SHP77 (cell line): ENCODE data around the gene PARP6.
A peak's percentile ranks its signal among the peaks of the same experiment; 100 is the strongest.

Experiments
- DNase-seq, 2 experiments: peaks; one replicate each; lab custom pipeline; 2025; lab: John Stamatoyannopoulos, UW

Gene PARP6, protein sequence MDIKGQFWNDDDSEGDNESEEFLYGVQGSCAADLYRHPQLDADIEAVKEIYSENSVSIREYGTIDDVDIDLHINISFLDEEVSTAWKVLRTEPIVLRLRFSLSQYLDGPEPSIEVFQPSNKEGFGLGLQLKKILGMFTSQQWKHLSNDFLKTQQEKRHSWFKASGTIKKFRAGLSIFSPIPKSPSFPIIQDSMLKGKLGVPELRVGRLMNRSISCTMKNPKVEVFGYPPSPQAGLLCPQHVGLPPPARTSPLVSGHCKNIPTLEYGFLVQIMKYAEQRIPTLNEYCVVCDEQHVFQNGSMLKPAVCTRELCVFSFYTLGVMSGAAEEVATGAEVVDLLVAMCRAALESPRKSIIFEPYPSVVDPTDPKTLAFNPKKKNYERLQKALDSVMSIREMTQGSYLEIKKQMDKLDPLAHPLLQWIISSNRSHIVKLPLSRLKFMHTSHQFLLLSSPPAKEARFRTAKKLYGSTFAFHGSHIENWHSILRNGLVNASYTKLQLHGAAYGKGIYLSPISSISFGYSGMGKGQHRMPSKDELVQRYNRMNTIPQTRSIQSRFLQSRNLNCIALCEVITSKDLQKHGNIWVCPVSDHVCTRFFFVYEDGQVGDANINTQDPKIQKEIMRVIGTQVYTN

GRCh38 chr15:72272213-72272996 lies at the start of gene PARP6:
Gene PARP6 (minus strand): TSS chr15:72272554. CDS start chr15:72267477, 5,077 bp downstream.
- DNase-seq, result peak; percentile 94 to 96

- DNase-seq, result peak; percentile 84 to 92
Observed at GRCh38 chr15:72319985-72320671, 47.8 kb upstream of the PARP6 start, which contains the start of gene CELF6. Gene CELF6 (minus strand): TSS chr15:72320157. CDS start chr15:72319874, 283 bp downstream.

- DNase-seq, result peak in 1 of 2 experiments; percentile 37
Observed at GRCh38 chr15:72319360-72319984, 47.1 kb upstream of the PARP6 start.

DNA sequence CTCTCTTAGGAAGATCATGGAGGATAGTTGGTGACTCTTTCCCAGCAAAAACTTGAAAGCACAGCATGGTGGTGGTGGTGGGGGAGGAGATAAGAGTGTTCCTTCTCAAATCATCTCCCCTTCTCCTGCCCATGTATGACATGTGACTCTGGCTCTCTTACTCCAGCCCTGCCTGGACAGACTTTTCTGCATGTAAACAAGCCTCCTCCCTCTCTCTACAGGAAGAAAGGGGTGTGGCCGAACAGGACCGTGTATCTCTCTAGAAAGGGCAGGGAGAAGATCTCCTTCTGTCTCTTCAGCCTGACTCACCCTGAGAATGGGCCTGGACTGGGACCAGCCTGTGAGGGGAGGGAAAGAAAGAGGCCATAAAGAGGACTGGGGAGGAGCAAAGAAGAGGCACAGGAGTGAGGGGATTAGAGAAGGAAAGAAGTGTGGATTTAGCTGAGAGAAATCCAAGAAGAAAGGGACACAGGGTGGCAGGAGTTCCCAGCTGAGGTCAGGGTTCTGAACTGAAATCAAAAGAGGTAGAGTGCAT lies 46.1 kb upstream of the PARP6 start:
- DNase-seq, result no peak

DNA sequence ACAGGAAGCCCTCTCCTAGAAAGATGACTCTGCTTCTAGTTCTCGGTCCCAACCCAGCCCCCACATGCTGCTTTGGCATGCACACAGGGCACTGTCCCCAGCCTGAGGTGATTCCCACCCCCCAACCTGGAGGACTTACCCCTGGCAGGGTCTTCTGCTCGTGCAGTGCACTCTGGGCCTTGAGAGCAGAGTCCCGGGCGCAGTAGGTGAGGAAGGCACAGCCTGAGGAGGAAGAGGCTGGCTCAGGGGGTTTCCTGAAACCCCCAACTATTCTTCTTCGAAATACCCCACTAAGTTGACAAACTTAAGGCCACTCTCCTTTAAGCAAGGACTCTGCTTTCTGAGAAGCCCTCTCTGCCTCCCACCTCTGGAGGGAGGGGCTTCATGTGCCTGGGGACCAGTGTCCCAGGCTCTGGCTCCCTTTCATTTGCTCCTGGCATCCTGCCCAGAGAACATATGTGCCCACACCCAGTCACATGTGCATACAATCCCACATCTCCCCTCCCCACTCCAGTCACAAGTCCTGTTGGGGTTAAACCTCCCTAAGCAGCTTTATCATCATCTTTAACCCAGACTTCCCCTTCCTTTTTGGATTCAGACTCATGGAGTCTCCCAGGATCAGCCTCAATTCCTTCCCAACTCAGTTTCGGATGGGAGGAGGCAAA lies 43.5 kb upstream of the PARP6 start:
- peak; percentile 3 to 17 for DNase-seq

DNA sequence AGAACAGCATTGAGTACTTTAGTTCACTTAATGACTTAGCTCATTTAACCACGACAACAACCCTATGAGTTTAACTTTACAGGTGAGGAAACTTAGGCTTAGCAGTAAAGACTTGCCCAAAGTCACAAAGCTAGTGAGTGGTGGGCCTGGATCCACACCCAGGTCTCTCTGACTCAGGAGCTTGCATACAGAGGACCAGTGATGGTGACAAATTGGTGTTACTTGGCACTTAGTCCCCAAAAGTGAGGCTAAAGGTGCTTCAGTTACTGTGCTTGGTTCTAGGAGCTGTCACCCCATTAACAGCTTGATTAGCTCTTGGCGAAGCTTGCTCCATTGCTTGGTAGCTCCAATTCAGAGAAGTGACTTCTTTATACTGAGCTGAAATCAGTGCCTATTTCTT lies 41.5 kb upstream of the PARP6 start:
- DNase-seq, result no peak

- no peak for DNase-seq
Observed at GRCh38 chr15:72313448-72313840, 41.1 kb upstream of the PARP6 start.

GRCh38 chr15:72312605-72313447 lies 40.5 kb upstream of the PARP6 start:
- DNase-seq, result peak; percentile 51 to 76

- no peak for DNase-seq
Observed at GRCh38 chr15:72307026-72307425, 34.7 kb upstream of the PARP6 start.

GRCh38 chr15:72306211-72306785 lies 33.9 kb upstream of the PARP6 start:
- DNase-seq, result no peak

GRCh38 chr15:72304596-72304995 lies 32.2 kb upstream of the PARP6 start:
- DNase-seq, result no peak

GRCh38 chr15:72302955-72303354 lies 30.6 kb upstream of the PARP6 start:
- no peak for DNase-seq

DNA sequence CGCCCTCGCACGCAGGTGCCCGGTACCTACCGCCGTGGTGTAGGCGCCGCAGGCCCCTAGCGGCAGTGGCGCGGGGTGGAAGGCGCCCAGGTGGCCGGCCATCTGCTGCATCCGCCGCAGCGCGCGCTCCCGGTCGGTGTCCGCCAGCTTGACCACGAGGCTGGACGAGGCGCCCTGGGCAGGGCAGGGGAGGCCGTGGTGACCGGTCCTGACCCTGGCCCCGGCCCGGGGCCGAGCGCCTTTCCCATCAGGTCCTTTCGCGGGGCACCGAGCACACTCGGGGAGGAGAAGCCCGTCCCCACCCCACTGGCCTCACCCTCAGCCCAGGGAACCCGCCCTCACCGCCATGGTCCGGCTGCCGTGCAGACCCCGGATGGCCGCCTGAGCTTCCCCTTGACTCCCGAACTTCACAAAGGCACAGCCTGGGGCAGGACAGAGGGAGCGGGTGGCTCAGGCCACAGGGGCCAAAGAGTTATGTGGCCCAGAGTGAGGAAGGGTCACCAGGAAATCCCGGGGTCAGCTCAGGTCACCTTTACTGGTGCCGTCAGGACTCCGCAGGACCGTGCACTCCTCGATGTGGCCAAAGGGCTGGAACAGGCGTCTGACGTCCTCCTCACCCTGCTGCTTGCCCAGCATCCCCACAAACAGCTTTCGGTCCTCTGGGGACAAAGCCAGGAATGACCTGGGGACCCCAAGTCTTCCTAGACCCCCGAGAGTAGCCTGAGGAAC lies 17.4 kb upstream of the PARP6 start:
- no peak for DNase-seq

- no peak for DNase-seq
Observed at GRCh38 chr15:72288796-72289596, 16.6 kb upstream of the PARP6 start.

DNA sequence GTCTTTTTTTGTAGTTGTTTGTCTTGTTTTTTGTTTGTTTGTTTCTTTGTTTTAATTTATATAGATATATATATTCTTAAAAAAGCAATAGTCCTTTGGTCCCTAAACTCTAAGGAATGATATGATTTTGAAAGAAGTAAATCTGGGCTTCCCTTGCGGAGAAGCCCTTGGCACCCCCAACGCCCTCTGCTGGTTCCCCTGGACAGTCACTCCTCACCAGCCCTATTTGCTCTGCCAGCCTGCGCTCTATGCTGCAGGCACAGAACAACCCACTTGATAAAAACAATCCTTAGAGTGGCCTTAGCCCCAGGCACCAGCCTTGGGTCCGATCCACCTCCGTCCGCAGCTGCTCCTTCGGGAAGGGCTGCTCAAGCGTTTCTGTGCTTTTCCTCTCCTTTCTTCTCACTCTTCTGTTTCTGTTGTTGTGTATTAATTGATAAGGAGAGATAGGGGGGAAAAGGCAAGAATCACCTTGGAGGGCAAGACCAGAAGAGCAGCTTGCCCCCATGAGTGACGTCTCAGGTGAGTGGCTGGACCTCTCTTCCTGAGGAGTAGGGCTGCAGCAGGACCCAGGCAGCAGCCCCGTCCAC lies 13.7 kb upstream of the PARP6 start:
- peak; percentile 1 to 6 for DNase-seq

GRCh38 chr15:72285402-72285801 lies 13.0 kb upstream of the PARP6 start:
- DNase-seq, result no peak

DNA sequence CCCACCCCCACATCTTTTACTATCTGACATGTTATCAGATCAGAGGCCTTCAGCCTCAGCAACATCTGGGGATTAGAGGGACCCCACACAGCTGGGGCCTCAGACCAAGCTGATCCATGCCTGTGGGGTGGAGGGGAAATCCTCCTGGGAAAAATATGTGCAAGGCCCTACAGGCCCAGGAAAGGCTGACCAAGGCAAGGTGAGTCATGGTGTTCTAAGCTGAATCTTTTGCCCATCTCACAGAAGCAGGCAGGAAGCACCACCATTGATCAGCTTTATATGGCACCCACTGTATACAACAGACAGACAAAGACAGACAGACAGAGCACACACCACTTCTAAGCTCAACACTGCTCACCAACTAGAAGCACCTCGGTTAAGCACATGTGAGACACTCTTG lies 12.4 kb upstream of the PARP6 start:
- DNase-seq, result no peak
